22Rv1 (cell line): ENCODE results near the gene C18orf54.
A peak's percentile ranks its signal among the peaks of the same experiment; 100 is the strongest.

Experiments
- H3K27ac ChIP-seq: fragments of 450-650 bp; 2 replicates; pipeline ENCODE4 v1.5.1; 2017
- CTCF ChIP-seq: fragments of 450-650 bp; IDR thresholded peaks from 2 replicates; pipeline ENCODE4 v1.5.1; 2017; ENCODE audit warnings: mild to moderate bottlenecking
- ZFX ChIP-seq: fragments of 450-650 bp; IDR thresholded peaks from 2 replicates; pipeline ENCODE4 v1.6.1; 2017; ENCODE audit warnings: antibody characterized with exemption, borderline replicate concordance

C18orf54 gene

GRCh38 chr18:54411781-54412180 is 54.1 kb downstream of the C18orf54 start:
- no peak for TF ChIP-seq CTCF
- TF ChIP-seq ZFX, result no peak
- H3K27ac ChIP-seq, result no peak overlapping the region

GRCh38 chr18:54415086-54415485 is 57.4 kb downstream of the C18orf54 start:
- H3K27ac ChIP-seq, result no peak overlapping the region
- TF ChIP-seq ZFX (no peak), CTCF (no peak)

- no peak overlapping the region for H3K27ac ChIP-seq
- no peak for TF ChIP-seq CTCF
- TF ChIP-seq ZFX, result no peak
These were observed 58.7 kb downstream of the C18orf54 start for GRCh38 chr18:54416436-54416835.

GRCh38 chr18:54423831-54424230 is 66.1 kb downstream of the C18orf54 start:
- TF ChIP-seq CTCF, result no peak
- no peak for TF ChIP-seq ZFX
- H3K27ac ChIP-seq, result peak overlapping the region; percentile 64

GRCh38 chr18:54426085-54426665 is 68.5 kb downstream of the C18orf54 start:
- TF ChIP-seq ZFX (no peak), CTCF (no peak)
- H3K27ac ChIP-seq, result peak overlapping the region; percentile 64
